Suprapubic skin (tissue), 3 donors: ENCODE data around the gene GFOD1.

Experiments
- POLR2A ChIP-seq, 2 donors: fragments of 450-650 bp; IDR thresholded peaks; one replicate each; pipeline ENCODE4 v1.6.1; 2017; ENCODE audit warnings: antibody characterized with exemption in 2 of 2, mild to moderate bottlenecking in 2 of 2, moderate library complexity in 2 of 2
- TF ChIP-seq, protein P1 (sequence below), 2 donors: fragments of 200-600 bp in 1 of 2; fragments of 450-650 bp in 1 of 2; sonication (generic) in 1 of 2; IDR thresholded peaks; one replicate each; pipeline ENCODE4 v1.5.1; 2016 to 2019; ENCODE audit warnings: antibody characterized with exemption in 2 of 2, mild to moderate bottlenecking in 1 of 2, moderate library complexity in 1 of 2

DNA sequence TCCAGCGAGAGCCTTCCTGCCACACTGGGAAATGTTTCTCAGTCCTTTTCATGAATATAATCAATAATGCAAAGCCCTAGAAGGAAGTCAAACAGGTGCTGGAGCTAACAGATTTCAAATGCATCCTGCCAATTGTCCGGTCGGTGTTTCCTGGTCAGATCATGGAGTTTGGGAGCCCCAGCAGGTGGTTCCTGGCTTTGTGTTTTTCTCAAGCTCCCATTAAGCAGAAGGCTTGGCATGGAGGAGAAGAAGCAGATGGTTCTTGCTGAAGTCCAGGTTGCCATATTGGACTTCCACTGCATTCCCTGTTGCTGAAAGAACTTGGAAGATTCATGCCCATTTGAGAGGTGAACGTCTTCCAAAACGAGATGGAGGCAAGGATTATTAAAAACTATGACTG is 68.6 kb downstream of the GFOD1 start:
- TF ChIP-seq, protein P1, sequence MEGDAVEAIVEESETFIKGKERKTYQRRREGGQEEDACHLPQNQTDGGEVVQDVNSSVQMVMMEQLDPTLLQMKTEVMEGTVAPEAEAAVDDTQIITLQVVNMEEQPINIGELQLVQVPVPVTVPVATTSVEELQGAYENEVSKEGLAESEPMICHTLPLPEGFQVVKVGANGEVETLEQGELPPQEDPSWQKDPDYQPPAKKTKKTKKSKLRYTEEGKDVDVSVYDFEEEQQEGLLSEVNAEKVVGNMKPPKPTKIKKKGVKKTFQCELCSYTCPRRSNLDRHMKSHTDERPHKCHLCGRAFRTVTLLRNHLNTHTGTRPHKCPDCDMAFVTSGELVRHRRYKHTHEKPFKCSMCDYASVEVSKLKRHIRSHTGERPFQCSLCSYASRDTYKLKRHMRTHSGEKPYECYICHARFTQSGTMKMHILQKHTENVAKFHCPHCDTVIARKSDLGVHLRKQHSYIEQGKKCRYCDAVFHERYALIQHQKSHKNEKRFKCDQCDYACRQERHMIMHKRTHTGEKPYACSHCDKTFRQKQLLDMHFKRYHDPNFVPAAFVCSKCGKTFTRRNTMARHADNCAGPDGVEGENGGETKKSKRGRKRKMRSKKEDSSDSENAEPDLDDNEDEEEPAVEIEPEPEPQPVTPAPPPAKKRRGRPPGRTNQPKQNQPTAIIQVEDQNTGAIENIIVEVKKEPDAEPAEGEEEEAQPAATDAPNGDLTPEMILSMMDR (IDR thresholded peaks at IDR 0.05) = no peak
- TF ChIP-seq POLR2A (IDR thresholded peaks at IDR 0.05) = no peak
